HL-60 (cell line): ENCODE data around the gene LIPK.

Experiments used
- DNase-seq, 2 experiments: peaks; one replicate each; pipeline ENCODE4 v3.0.0-alpha.2; 2010 to 2020; ENCODE audit warnings: low read depth in 1 of 2, low spot score in 1 of 2
- H3K27ac ChIP-seq: fragments of 250-450 bp; sonication (Bioruptor Pico); replicated peaks from 2 replicates; pipeline ENCODE4 v1.5.1; 2020; ENCODE audit warnings: mild to moderate bottlenecking, moderate library complexity
- H3K27me3 ChIP-seq: fragments of 250-450 bp; sonication (Bioruptor Pico); 2 replicates; pipeline ENCODE4 v1.5.1; 2021; ENCODE audit warnings: mild to moderate bottlenecking, moderate library complexity; ENCODE audit not compliant: insufficient read depth, poor library complexity, severe bottlenecking
- H3K4me3 ChIP-seq: replicated peaks from 2 replicates; pipeline ENCODE4 v1.5.1; 2011; ENCODE audit warnings: mild to moderate bottlenecking, control low read depth, low read length; ENCODE audit not compliant: insufficient read depth
- CTCF ChIP-seq: IDR thresholded peaks from one replicate; pipeline ENCODE4 v1.5.1; 2011; ENCODE audit warnings: low read length, control low read depth, inconsistent platforms; ENCODE audit not compliant: insufficient read depth
- GABPA ChIP-seq: IDR thresholded peaks from 2 replicates; pipeline ENCODE4 v1.6.1; 2012; ENCODE audit warnings: low read depth
- POLR2AphosphoS5 ChIP-seq: IDR thresholded peaks from 2 replicates; pipeline ENCODE4 v1.6.1; 2012; ENCODE audit warnings: low read depth
- REST ChIP-seq: IDR thresholded peaks from 2 replicates; pipeline ENCODE4 v1.6.1; 2012; ENCODE audit warnings: low read depth; ENCODE audit not compliant: insufficient replicate concordance
- SPI1 ChIP-seq: IDR thresholded peaks from 2 replicates; pipeline ENCODE4 v1.6.1; 2012; ENCODE audit warnings: low read depth, mild to moderate bottlenecking, borderline replicate concordance

LIPK gene

GRCh38 chr10:88783724-88784123, 77.7 kb downstream of the LIPK start:
- Histone ChIP-seq H3K4me3 (no peak overlapping the region), H3K27me3 (peaks cover 2% of the 10 kb centered on the region), H3K27ac (no peak overlapping the region)
- TF ChIP-seq GABPA (no peak), CTCF (no peak), REST (no peak), POLR2AphosphoS5 (no peak), SPI1 (no peak)
- no peak for DNase-seq

GRCh38 chr10:88786032-88786770, 80.2 kb downstream of the LIPK start:
- Histone ChIP-seq H3K4me3 (no peak overlapping the region), H3K27me3 (peaks cover 2% of the 10 kb centered on the region), H3K27ac (no peak overlapping the region)
- TF ChIP-seq SPI1, result no peak
- no peak for TF ChIP-seq POLR2AphosphoS5
- TF ChIP-seq REST, result no peak
- no peak for TF ChIP-seq CTCF
- no peak for TF ChIP-seq GABPA
- DNase-seq, result no peak

- H3K4me3 ChIP-seq, result no peak overlapping the region
- no peak for TF ChIP-seq REST
- no peaks in the 10 kb centered on the region for H3K27me3 ChIP-seq
- DNase-seq, result no peak
- H3K27ac ChIP-seq, result no peak overlapping the region
These were observed 81.4 kb downstream of the LIPK start for GRCh38 chr10:88787463-88787862.
